DMS153 treated with DMSO at 0.1 percent for 48 hours (cell line): Measurements from ENCODE around the gene FGF4.

Experiments used
- DNase-seq: peaks from one replicate; lab custom pipeline; 2025; ENCODE audit not compliant: unreplicated experiment; lab: John Stamatoyannopoulos, UW

FGF4 gene, protein sequence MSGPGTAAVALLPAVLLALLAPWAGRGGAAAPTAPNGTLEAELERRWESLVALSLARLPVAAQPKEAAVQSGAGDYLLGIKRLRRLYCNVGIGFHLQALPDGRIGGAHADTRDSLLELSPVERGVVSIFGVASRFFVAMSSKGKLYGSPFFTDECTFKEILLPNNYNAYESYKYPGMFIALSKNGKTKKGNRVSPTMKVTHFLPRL

GRCh38 chr11:69775163-69775755 is at the start of gene FGF4:
Gene FGF4, minus strand, starts transcription at chr11:69775341. Its CDS starts 257 bp downstream, at chr11:69775084.
- DNase-seq = no peak

DNA sequence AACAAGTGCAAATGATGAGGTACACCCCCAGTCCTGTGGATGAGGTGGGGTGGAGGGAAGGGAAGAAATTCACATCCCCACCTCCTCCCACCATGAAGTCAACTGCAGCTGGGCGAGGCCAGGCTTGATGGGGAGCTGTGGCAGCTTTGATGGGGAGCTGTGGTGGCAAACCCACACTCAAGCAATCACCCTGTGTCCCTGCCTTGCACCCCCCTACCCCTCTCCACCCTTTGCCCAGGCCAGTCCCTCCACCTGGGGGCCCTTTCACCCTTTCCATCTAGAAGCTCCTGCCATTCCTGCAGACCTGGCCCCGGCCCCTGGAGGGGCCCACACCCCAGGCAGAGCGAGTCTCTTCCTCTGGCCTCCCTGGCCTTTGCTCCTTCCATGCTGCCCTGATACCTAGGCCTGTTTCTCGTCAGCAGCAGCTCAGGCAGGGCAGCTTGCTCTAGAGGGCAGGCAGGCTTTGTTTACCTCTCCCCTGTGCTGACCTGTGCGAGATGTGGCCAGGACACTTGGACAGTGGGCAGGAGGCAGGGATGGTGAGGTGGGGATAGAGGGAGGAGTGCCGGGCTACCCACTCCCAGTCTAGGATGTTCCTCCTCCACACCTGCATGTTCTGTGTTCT is 48.6 kb upstream of the FGF4 start:
- DNase-seq = no peak

DNA sequence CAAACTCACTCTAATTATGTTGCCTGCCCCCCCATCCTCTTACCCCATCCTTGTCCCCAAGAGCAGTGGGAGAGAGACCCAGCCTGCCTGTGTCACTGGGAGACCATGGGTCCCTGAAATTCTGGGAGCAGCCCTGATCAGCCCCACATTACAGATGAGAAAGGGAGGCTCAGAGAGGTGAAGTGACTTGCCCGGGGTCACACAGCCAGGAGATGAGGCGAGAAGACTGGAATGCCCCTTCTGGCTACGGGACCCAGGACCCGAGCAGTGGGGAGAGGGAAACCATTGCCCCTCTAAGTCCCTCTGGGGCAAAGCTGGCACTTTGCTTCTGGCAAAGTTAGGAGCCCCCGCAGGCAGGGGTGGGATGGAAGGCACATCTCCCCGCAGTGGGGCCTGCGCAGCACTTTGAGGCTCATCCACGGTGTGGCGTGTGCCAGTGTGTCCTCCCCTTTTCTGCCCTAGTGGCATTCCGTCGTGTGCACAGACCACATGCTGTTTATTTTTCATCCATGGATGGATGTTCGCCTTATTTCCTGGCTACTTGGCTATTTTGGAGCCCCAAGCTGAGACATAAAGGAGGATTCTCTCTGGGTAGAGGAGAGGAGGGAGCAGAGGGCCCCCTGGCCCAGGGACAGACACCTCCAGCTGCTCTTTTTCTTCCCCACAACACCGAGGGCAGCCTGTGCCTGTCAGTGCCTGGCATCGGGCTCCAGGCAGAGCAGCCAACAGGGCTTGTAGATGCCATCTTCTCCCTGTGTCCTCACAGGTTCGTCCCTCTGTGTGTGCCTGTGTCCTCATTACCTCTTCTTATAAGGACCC is 47.7 kb upstream of the FGF4 start:
- no peak for DNase-seq

DNA sequence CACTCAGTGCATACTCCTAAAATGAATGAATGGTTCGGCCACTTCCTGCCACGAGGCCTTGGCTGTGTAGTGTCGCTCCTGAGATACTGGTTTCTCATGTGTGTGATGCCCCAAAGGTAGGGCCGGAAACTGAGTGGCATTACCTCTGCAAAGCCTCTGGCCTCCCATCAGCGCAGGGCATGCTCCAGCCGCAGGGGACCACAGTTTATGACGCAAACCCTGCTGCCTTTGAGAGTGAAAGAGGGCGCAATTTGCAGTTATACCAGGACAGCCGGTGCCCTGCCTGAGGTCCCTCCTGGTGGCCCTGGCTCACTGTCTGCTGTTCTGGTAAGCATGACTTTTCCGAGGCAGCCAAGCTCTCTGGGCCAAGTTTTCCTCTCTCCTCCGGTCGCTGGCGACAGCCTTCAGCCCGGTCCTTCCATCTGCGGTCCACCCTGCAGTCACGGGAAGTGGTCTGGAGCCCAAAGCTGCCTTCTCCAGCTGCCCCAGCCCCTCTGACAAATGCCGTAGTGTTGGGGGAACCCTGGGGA is 46.4 kb upstream of the FGF4 start:
- no peak for DNase-seq

GRCh38 chr11:69820441-69820840 is 45.3 kb upstream of the FGF4 start:
- DNase-seq = no peak

DNA sequence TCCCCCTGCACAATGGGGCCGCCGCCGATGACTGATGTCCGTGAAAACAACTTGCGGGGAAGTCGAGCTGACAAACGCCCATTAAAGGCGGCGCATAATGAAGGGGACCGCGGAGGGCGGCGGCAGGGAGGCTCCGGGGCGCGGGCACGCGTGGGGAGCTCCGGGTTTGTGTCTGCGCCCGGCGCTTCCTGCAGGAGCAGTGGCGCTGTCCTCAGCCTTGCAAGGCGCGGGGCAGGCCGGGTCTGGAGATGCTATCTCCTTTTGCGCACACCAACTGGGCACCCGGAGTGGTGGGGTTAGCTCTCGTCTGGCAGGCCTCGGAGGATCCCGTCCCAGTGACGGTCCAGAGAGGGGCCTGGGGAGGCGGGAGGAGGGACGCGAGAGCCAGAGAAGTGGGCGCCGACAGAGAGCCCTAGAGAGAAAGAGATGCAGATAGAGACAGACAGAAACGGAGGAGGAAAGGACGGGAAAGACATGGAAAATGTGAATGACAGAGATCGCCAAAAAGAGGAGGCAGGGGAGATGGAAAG is 44.5 kb upstream of the FGF4 start:
- DNase-seq = no peak

- no peak for DNase-seq
Measured at GRCh38 chr11:69818603-69819441, 43.7 kb upstream of the FGF4 start, which contains the start of gene FGF3. Gene FGF3, minus strand, starts transcription at chr11:69819416. Its CDS starts 483 bp downstream, at chr11:69818933.

GRCh38 chr11:69818231-69818602 is 43.1 kb upstream of the FGF4 start:
- DNase-seq = no peak

- no peak for DNase-seq
Measured at GRCh38 chr11:69817265-69818230, 42.4 kb upstream of the FGF4 start.

GRCh38 chr11:69816671-69817070 is 41.5 kb upstream of the FGF4 start:
- no peak for DNase-seq

DNA sequence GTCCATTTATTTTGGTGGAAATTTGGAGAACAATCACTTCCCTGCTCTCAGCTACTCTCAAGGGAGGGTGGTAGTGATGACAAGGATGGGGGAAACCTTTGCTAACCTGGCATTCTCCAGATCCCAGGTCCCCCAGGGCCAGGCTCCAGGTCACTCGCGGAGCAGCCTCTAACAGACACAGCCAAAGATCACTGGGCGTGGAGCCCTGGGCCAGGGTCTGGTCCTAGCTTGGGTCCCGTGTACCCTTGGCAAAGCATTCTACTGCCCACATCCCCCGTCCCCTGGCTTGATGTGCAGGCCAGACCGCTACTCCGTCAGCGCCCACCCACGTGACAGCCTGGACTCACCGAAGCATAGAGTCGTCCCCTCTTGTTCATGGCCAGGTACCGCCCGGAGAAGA is 40.8 kb upstream of the FGF4 start:
- DNase-seq = no peak

- no peak for DNase-seq
Measured at GRCh38 chr11:69814902-69815301, 39.8 kb upstream of the FGF4 start.

- no peak for DNase-seq
Measured at GRCh38 chr11:69814411-69814810, 39.3 kb upstream of the FGF4 start.

DNA sequence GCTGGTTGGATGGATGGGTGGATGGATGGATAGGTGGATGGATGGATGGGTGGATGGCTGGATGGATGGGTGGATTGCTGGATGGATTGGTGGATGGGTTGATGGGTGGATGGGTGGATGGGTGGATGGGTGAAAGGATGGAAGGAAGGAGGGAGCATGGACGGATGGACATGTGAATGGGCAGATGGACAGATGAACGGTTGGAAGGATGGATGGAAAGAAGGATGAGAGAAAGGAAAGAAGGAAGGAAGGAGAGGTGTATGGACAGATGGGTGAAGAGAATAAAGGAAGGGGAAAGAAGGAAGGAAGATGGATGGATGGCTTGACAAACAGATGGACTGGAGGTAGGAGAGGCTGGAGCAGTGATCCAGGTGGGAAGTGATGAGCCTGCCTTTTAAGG is 38.7 kb upstream of the FGF4 start:
- DNase-seq = no peak

GRCh38 chr11:69812946-69813345 is 37.8 kb upstream of the FGF4 start:
- no peak for DNase-seq

DNA sequence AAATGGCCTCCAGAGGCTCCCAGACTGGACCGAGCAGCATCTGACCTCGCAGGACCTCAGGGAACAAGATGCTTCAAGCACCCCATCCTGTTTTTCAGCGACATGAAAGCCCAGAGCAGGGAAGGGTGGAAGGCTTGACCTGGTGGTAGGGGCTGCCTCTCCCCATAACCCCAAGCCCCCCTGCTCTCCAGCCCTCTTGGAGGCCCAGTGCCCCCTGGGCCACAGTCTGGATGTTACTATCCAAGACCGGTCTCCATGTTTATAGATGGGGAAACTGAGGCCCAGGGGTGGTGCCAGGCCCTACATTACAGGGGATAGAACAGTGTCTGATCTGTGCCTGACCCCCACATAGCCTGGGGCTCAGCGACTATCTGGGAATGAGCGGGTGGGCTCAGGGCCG is 37.1 kb upstream of the FGF4 start:
- DNase-seq = no peak

DNA sequence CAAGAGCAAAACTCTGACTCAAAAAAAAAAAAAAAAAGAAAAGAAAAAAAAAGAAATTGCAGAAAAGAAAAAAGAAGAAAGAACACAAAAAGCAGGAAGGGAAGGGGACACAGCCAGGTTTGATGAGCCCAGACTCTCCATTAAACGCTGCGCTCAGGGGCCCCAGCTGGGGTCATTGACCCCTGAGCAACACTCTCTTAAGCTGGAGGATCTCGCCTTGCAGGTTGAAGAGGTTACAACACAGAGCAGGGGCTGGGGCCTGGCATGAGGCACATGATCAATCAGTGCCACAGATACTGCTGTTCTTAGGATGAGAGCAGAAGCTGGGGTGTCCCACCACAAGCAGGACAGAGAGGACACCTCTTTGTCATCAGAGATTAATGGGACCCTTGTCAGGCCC is 36.3 kb upstream of the FGF4 start:
- DNase-seq = no peak

GRCh38 chr11:69810289-69811118 is 35.4 kb upstream of the FGF4 start:
- DNase-seq = no peak
